ENCODE results near the gene AGK.

AGK gene

GRCh38 chr7:141610671-141611070 lies 59.5 kb downstream of the AGK start:
- Histone ChIP-seq H3K9me3 (ENCODE audit: insufficient read depth, low read length) (no peaks in the 10 kb centered on the region), H3K79me2 (ENCODE audit: low read length) (no peaks in the 10 kb centered on the region), H2AFZ (ENCODE audit: low read depth, low read length) (no peak overlapping the region), H3K9ac (ENCODE audit: low read length) (no peak overlapping the region), H3K4me1 (ENCODE audit: low read length) (no peaks in the 10 kb centered on the region), H3K27ac (ENCODE audit: low read length) (no peak overlapping the region), H3K4me2 (ENCODE audit: low read length) (no peak overlapping the region), H3K27me3 (ENCODE audit: low read depth, low read length) (no peaks in the 10 kb centered on the region), H3K4me3 (ENCODE audit: low read length) (no peak overlapping the region), H3K36me3 (replicated peaks; ENCODE audit: low read depth, low read length) (peaks cover 19% of the 10 kb centered on the region), H4K20me1 (ENCODE audit: insufficient read depth, low read length) (no peaks in the 10 kb centered on the region)
- TF ChIP-seq, protein P1, sequence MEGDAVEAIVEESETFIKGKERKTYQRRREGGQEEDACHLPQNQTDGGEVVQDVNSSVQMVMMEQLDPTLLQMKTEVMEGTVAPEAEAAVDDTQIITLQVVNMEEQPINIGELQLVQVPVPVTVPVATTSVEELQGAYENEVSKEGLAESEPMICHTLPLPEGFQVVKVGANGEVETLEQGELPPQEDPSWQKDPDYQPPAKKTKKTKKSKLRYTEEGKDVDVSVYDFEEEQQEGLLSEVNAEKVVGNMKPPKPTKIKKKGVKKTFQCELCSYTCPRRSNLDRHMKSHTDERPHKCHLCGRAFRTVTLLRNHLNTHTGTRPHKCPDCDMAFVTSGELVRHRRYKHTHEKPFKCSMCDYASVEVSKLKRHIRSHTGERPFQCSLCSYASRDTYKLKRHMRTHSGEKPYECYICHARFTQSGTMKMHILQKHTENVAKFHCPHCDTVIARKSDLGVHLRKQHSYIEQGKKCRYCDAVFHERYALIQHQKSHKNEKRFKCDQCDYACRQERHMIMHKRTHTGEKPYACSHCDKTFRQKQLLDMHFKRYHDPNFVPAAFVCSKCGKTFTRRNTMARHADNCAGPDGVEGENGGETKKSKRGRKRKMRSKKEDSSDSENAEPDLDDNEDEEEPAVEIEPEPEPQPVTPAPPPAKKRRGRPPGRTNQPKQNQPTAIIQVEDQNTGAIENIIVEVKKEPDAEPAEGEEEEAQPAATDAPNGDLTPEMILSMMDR (IDR thresholded peaks at IDR 0.05; ENCODE audit: low read depth, low read length): no peak
- no peak for TF ChIP-seq EZH2phosphoT487 (IDR thresholded peaks at IDR 0.05; ENCODE audit: low read depth)

DNA sequence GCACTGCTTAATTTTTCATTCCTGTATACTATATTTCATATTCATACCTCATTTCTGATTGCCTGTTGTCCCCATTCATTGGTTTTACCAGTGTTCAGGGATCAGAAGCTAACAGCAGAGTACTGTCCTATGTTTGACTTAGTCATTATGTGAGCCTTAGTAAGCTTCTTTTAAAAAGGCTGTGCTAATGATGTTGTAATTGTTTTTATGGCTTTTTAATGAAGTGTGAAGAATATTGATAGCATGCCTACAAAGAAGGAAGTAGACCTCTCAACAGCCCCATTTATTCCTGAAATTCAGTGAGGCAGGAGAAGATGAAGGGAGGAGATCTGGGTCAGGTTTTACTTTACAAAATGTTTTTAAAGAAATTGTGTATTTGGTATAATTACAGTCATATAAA lies 61.7 kb downstream of the AGK start:
- Histone ChIP-seq H3K79me2 (ENCODE audit: low read length) (no peaks in the 10 kb centered on the region), H3K9ac (ENCODE audit: low read length) (no peak overlapping the region), H3K4me3 (ENCODE audit: low read length) (no peak overlapping the region), H3K4me2 (ENCODE audit: low read length) (no peak overlapping the region), H3K36me3 (replicated peaks; ENCODE audit: low read depth, low read length) (peaks cover 12% of the 10 kb centered on the region), H2AFZ (ENCODE audit: low read depth, low read length) (no peak overlapping the region), H3K9me3 (ENCODE audit: insufficient read depth, low read length) (no peaks in the 10 kb centered on the region), H3K27ac (ENCODE audit: low read length) (no peak overlapping the region), H3K4me1 (ENCODE audit: low read length) (no peaks in the 10 kb centered on the region), H4K20me1 (ENCODE audit: insufficient read depth, low read length) (no peaks in the 10 kb centered on the region), H3K27me3 (ENCODE audit: low read depth, low read length) (no peaks in the 10 kb centered on the region)
- TF ChIP-seq, protein P1 (IDR thresholded peaks at IDR 0.05; ENCODE audit: low read depth, low read length): no peak
- TF ChIP-seq EZH2phosphoT487 (IDR thresholded peaks at IDR 0.05; ENCODE audit: low read depth): no peak

DNA sequence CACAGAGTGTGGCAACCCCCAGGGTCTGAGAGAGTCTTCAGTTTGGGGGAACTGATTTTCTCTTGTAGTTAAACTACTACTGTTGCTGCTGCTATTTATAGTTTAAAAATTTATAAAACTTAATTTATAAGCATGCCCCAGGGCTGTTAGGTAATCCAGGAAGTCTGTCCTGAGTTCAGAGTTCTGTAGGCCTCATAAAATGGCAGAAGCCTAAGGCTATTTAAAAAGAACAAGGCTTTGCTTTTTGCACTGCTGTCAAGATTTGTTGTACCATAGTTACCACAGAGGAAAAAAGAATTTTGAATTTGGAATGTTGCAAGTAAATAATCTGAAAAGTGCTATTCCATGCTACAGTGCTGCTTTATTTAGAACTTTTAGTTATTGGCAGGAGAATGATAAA lies 66.1 kb downstream of the AGK start:
- no peak for TF ChIP-seq EZH2phosphoT487 (IDR thresholded peaks at IDR 0.05; ENCODE audit: low read depth)
- TF ChIP-seq, protein P1 (IDR thresholded peaks at IDR 0.05; ENCODE audit: low read depth, low read length): no peak
- no peaks in the 10 kb centered on the region for H3K27me3 ChIP-seq (ENCODE audit: low read depth, low read length)
- H3K27ac ChIP-seq (ENCODE audit: low read length): no peak overlapping the region
- peaks cover 6% of the 10 kb centered on the region for H3K36me3 ChIP-seq (replicated peaks; ENCODE audit: low read depth, low read length)
- H3K9me3 ChIP-seq (ENCODE audit: insufficient read depth, low read length): no peaks in the 10 kb centered on the region
- no peak overlapping the region for H3K9ac ChIP-seq (ENCODE audit: low read length)
- no peak overlapping the region for H3K4me2 ChIP-seq (ENCODE audit: low read length)
- no peaks in the 10 kb centered on the region for H3K4me1 ChIP-seq (ENCODE audit: low read length)
- H4K20me1 ChIP-seq (ENCODE audit: insufficient read depth, low read length): no peaks in the 10 kb centered on the region
- no peaks in the 10 kb centered on the region for H3K79me2 ChIP-seq (ENCODE audit: low read length)
- no peak overlapping the region for H2AFZ ChIP-seq (ENCODE audit: low read depth, low read length)
- no peak overlapping the region for H3K4me3 ChIP-seq (ENCODE audit: low read length)

DNA sequence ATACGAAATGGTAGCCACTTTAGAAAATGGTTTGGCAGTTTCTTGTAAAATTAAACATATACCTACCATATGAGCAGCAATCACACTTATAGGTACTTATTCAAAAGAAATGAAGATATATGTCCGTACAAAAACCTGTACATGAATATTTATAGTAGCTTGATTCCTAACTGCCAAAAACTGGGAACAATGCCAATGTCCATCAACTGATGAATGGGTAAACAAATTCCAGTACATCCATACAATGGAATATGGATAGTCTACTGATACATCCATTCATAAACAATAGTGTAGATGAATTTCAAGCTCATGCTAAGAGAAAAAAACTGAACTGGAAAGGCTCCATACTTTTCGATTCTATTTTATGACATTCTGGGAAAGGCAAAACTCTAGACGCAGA lies 68.5 kb downstream of the AGK start:
- Histone ChIP-seq H3K9me3 (ENCODE audit: insufficient read depth, low read length) (no peaks in the 10 kb centered on the region), H3K27me3 (ENCODE audit: low read depth, low read length) (no peaks in the 10 kb centered on the region), H3K9ac (ENCODE audit: low read length) (no peak overlapping the region), H3K4me2 (ENCODE audit: low read length) (no peak overlapping the region), H3K4me1 (ENCODE audit: low read length) (no peaks in the 10 kb centered on the region), H3K27ac (ENCODE audit: low read length) (no peak overlapping the region), H3K79me2 (ENCODE audit: low read length) (no peaks in the 10 kb centered on the region), H2AFZ (ENCODE audit: low read depth, low read length) (no peak overlapping the region), H3K4me3 (ENCODE audit: low read length) (no peak overlapping the region), H4K20me1 (ENCODE audit: insufficient read depth, low read length) (no peaks in the 10 kb centered on the region), H3K36me3 (replicated peaks; ENCODE audit: low read depth, low read length) (peaks cover 13% of the 10 kb centered on the region)
- TF ChIP-seq, protein P1 (IDR thresholded peaks at IDR 0.05; ENCODE audit: low read depth, low read length): no peak
- TF ChIP-seq EZH2phosphoT487 (IDR thresholded peaks at IDR 0.05; ENCODE audit: low read depth): no peak

All from OCI-LY3 (cell line).